SK-N-SH (cell line): ENCODE measurements around the gene MLLT10. TPM values are rescaled to one million over a fixed set of nuclear protein-coding genes. Genes with fewer than 3 reads are reported as not detected.

ENCODE experiments used
- CTCF ChIA-PET: fragments of 300-600, 350-600 bp; formaldehyde crosslinking; extraction: SDS; loops from one replicate; lab custom pipeline; 2021; lab: Yijun Ruan, JAX
- POLR2A ChIA-PET: fragments of 350-600 bp; sonication (Branson Sonifier 250); formaldehyde crosslinking; extraction: SDS; loops from one replicate; lab custom pipeline; 2020; ENCODE audit warnings: antibody characterized with exemption, inconsistent platforms; lab: Yijun Ruan, JAX
- DNase-seq: peaks from one replicate; pipeline ENCODE4 v3.0.0; 2012
- H2AFZ ChIP-seq: fragments of 200-600 bp; sonication (generic); 2 replicates; pipeline ENCODE4 v1.8.1; 2016; ENCODE audit warnings: antibody characterized with exemption, mild to moderate bottlenecking, low read depth
- H3F3A ChIP-seq: fragments of 200-600 bp; sonication (generic); replicated peaks from 2 replicates; pipeline ENCODE3; 2016; ENCODE audit warnings: antibody characterized with exemption, mild to moderate bottlenecking; ENCODE audit not compliant: insufficient read depth
- H3K27ac ChIP-seq, 2 experiments: fragments of 200-500 bp in 1 of 2; fragments of 200-600 bp in 1 of 2; sonication (Bioruptor generic) in 1 of 2; sonication (generic), shearing (Covaris generic) in 1 of 2; 2 replicates each; pipeline versions ENCODE4 v1.5.1 to v1.6.1; 2014 to 2016; ENCODE audit warnings: low read depth in 2 of 2, inconsistent platforms in 1 of 2, low read length in 1 of 2, mild to moderate bottlenecking in 1 of 2, mixed read lengths in 1 of 2
- H3K27me3 ChIP-seq: fragments of 200-600 bp; sonication (generic), shearing (Covaris generic); 2 replicates; pipeline ENCODE4 v1.6.1; 2016; ENCODE audit warnings: mixed run types; ENCODE audit not compliant: insufficient read depth
- H3K36me3 ChIP-seq, 2 experiments: fragments of 200-500 bp in 1 of 2; fragments of 200-600 bp in 1 of 2; sonication (Bioruptor generic) in 1 of 2; sonication (generic) in 1 of 2; replicated peaks in 1 of 2; 2 replicates each; pipeline versions ENCODE3 to v1.5.1; 2014 to 2016; ENCODE audit warnings: low read length in 1 of 2, mild to moderate bottlenecking in 1 of 2; ENCODE audit not compliant: insufficient read depth in 2 of 2, control insufficient read depth in 1 of 2
- H3K4me1 ChIP-seq, 2 experiments: fragments of 200-500 bp in 1 of 2; fragments of 200-600 bp in 1 of 2; sonication (Bioruptor generic) in 1 of 2; sonication (generic), shearing (Covaris generic) in 1 of 2; 2 replicates each; pipeline versions ENCODE4 v1.5.1 to v1.6.1; 2014 to 2016; ENCODE audit warnings: low read depth in 1 of 2, low read length in 1 of 2, mixed run types in 1 of 2; ENCODE audit not compliant: insufficient read depth in 2 of 2, control insufficient read depth in 1 of 2
- H3K4me2 ChIP-seq: fragments of 200-600 bp; sonication (generic), shearing (Covaris generic); 2 replicates; pipeline ENCODE4 v1.6.1; 2017; ENCODE audit warnings: mixed run types
- H3K4me3 ChIP-seq, 2 experiments: fragments of 200-500 bp in 1 of 2; fragments of 200-600 bp in 1 of 2; sonication (Bioruptor generic) in 1 of 2; sonication (generic), shearing (Covaris generic) in 1 of 2; 2 replicates each; pipeline versions ENCODE4 v1.5.1 to v1.8.1; 2014 to 2016; ENCODE audit warnings: low read depth in 2 of 2, inconsistent platforms in 1 of 2, low read length in 1 of 2, mild to moderate bottlenecking in 1 of 2, mixed read lengths in 1 of 2, moderate library complexity in 1 of 2
- H3K79me2 ChIP-seq: fragments of 200-600 bp; sonication (generic); 2 replicates; pipeline ENCODE4 v1.8.1; 2017; ENCODE audit warnings: mild to moderate bottlenecking; ENCODE audit not compliant: insufficient read depth
- H3K9ac ChIP-seq: fragments of 200-600 bp; sonication (generic); 2 replicates; pipeline ENCODE4 v1.6.1; 2017; ENCODE audit warnings: mixed run types
- H3K9me2 ChIP-seq: fragments of 200-600 bp; sonication (generic); 2 replicates; pipeline ENCODE4 v1.6.1; 2017; ENCODE audit warnings: mixed run types
- H3K9me3 ChIP-seq: fragments of 200-600 bp; sonication (generic); 2 replicates; pipeline ENCODE4 v1.6.1; 2017; ENCODE audit warnings: mixed run types, mild to moderate bottlenecking, moderate library complexity
- H4K20me1 ChIP-seq: fragments of 200-600 bp; sonication (generic); 2 replicates; pipeline ENCODE4 v1.6.1; 2017; ENCODE audit warnings: mild to moderate bottlenecking, mixed run types; ENCODE audit not compliant: insufficient read depth
- FOSL2 ChIP-seq: IDR thresholded peaks from 2 replicates; pipeline ENCODE4 v1.4.0; 2012; ENCODE audit warnings: low read depth, mild to moderate bottlenecking, moderate library complexity, borderline replicate concordance
- GATA2 ChIP-seq: sonication (generic); formaldehyde crosslinking; IDR thresholded peaks from 2 replicates; pipeline ENCODE4 v1.5.0; 2020; ENCODE audit warnings: mild to moderate bottlenecking, missing genetic modification reagents
- JUND ChIP-seq: IDR thresholded peaks from 2 replicates; pipeline ENCODE4 v1.4.0; 2012
- MEF2A ChIP-seq: IDR thresholded peaks from 2 replicates; pipeline ENCODE4 v1.4.0; 2012; ENCODE audit warnings: low read depth, borderline replicate concordance
- POLR2AphosphoS5 ChIP-seq: IDR thresholded peaks from 2 replicates; pipeline ENCODE4 v1.6.1; 2012; ENCODE audit warnings: low read depth, low read length
- SIN3A ChIP-seq: IDR thresholded peaks from 2 replicates; pipeline ENCODE4 v1.6.1; 2012; ENCODE audit warnings: low read depth, mild to moderate bottlenecking, low read length, moderate library complexity, borderline replicate concordance
- YY1 ChIP-seq: IDR thresholded peaks from 2 replicates; pipeline ENCODE4 v1.4.0; 2012; ENCODE audit warnings: low read depth, mild to moderate bottlenecking
- WGBS: methylation state at CpG from one replicate; pipeline ENCODE4 v1.1.6; 2017; ENCODE audit warnings: low lambda C conversion rate; 5-methylcytosine and 5-hydroxymethylcytosine counted together
- polyA plus RNA-seq, 3 experiments: library from polyadenylated mRNA; depleted of rRNA; stranded (reverse); fragments of >200 nt; gene quantifications; 2 replicates each; pipeline ENCODE4 v1.2.3, GENCODE V29; 2012
- TF ChIP-seq, protein P1 (sequence below): IDR thresholded peaks from 2 replicates; pipeline ENCODE4 v1.6.1; 2012; ENCODE audit warnings: mild to moderate bottlenecking, low read depth, low read length, moderate library complexity
- TF ChIP-seq, protein P2 (sequence below): fragments of 200-600 bp; sonication (generic); IDR thresholded peaks from 2 replicates; pipeline ENCODE4 v1.6.1; 2017; ENCODE audit warnings: antibody characterized with exemption, mild to moderate bottlenecking, moderate library complexity
- TF ChIP-seq, protein P3 (sequence below): IDR thresholded peaks from 2 replicates; pipeline ENCODE4; 2012
- TF ChIP-seq, protein P4 (sequence below): IDR thresholded peaks from 2 replicates; pipeline ENCODE4 v1.4.0; 2012; ENCODE audit warnings: low read depth, borderline replicate concordance

Gene MLLT10
- polyA plus RNA-seq, 1 of the 3 experiments (the other 2 are of a cell fraction), result 26.0 TPM

DNA sequence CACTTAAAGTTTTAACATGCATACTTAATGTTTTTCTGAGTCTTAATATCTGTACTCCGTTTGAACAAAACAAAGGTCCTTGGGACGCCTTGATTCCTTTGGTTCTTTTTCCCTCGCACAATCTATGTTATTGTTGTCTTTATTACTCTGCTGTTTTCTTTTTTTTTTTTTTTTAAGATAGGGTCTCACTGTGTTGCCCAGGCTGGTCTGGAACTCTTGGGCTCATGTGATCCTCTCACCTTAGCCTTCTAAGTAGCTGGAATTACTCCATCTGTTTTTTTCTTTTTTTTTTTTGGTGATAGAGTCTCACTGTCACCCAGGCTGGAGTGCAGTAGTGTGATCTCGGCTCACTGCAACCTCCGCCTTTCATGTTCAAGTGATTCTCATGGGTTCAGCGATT is 13.2 kb downstream of the MLLT10 start:
- Histone ChIP-seq H3F3A (peaks cover 18% of the 10 kb centered on the region), H2AFZ (no peak overlapping the region), H3K9me2 (no peaks in the 10 kb centered on the region), H3K79me2 (peaks cover 93% of the 10 kb centered on the region), H3K9me3 (no peaks in the 10 kb centered on the region), H3K36me3 (peaks cover 20 to 69% of the 10 kb centered on the region in 2 experiments), H4K20me1 (peaks cover 17% of the 10 kb centered on the region), H3K4me2 (no peak overlapping the region), H3K4me1 (no peaks in the 10 kb centered on the region), H3K27me3 (no peaks in the 10 kb centered on the region), H3K4me3 (no peak overlapping the region), H3K27ac (no peak overlapping the region), H3K9ac (no peak overlapping the region)
- ChIA-PET POLR2A (no interaction called here), CTCF (no interaction called here)
- DNase-seq, result no peak
- WGBS, result 93% methylated on average over 6 of the region's 6 CpGs
- TF ChIP-seq GATA2 (CRISPR knock-in tag), result no peak
- no peak for TF ChIP-seq YY1
- no peak for TF ChIP-seq FOSL2
- no peak for TF ChIP-seq JUND
- TF ChIP-seq, protein P1, sequence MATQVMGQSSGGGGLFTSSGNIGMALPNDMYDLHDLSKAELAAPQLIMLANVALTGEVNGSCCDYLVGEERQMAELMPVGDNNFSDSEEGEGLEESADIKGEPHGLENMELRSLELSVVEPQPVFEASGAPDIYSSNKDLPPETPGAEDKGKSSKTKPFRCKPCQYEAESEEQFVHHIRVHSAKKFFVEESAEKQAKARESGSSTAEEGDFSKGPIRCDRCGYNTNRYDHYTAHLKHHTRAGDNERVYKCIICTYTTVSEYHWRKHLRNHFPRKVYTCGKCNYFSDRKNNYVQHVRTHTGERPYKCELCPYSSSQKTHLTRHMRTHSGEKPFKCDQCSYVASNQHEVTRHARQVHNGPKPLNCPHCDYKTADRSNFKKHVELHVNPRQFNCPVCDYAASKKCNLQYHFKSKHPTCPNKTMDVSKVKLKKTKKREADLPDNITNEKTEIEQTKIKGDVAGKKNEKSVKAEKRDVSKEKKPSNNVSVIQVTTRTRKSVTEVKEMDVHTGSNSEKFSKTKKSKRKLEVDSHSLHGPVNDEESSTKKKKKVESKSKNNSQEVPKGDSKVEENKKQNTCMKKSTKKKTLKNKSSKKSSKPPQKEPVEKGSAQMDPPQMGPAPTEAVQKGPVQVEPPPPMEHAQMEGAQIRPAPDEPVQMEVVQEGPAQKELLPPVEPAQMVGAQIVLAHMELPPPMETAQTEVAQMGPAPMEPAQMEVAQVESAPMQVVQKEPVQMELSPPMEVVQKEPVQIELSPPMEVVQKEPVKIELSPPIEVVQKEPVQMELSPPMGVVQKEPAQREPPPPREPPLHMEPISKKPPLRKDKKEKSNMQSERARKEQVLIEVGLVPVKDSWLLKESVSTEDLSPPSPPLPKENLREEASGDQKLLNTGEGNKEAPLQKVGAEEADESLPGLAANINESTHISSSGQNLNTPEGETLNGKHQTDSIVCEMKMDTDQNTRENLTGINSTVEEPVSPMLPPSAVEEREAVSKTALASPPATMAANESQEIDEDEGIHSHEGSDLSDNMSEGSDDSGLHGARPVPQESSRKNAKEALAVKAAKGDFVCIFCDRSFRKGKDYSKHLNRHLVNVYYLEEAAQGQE, result no peak
- no peak for TF ChIP-seq POLR2AphosphoS5
- TF ChIP-seq, protein P2, sequence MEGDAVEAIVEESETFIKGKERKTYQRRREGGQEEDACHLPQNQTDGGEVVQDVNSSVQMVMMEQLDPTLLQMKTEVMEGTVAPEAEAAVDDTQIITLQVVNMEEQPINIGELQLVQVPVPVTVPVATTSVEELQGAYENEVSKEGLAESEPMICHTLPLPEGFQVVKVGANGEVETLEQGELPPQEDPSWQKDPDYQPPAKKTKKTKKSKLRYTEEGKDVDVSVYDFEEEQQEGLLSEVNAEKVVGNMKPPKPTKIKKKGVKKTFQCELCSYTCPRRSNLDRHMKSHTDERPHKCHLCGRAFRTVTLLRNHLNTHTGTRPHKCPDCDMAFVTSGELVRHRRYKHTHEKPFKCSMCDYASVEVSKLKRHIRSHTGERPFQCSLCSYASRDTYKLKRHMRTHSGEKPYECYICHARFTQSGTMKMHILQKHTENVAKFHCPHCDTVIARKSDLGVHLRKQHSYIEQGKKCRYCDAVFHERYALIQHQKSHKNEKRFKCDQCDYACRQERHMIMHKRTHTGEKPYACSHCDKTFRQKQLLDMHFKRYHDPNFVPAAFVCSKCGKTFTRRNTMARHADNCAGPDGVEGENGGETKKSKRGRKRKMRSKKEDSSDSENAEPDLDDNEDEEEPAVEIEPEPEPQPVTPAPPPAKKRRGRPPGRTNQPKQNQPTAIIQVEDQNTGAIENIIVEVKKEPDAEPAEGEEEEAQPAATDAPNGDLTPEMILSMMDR, result no peak
- TF ChIP-seq, protein P3, sequence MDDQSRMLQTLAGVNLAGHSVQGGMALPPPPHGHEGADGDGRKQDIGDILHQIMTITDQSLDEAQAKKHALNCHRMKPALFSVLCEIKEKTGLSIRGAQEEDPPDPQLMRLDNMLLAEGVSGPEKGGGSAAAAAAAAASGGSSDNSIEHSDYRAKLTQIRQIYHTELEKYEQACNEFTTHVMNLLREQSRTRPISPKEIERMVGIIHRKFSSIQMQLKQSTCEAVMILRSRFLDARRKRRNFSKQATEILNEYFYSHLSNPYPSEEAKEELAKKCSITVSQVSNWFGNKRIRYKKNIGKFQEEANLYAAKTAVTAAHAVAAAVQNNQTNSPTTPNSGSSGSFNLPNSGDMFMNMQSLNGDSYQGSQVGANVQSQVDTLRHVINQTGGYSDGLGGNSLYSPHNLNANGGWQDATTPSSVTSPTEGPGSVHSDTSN, result no peak
- TF ChIP-seq SIN3A, result no peak
- TF ChIP-seq MEF2A, result no peak
- TF ChIP-seq, protein P4, sequence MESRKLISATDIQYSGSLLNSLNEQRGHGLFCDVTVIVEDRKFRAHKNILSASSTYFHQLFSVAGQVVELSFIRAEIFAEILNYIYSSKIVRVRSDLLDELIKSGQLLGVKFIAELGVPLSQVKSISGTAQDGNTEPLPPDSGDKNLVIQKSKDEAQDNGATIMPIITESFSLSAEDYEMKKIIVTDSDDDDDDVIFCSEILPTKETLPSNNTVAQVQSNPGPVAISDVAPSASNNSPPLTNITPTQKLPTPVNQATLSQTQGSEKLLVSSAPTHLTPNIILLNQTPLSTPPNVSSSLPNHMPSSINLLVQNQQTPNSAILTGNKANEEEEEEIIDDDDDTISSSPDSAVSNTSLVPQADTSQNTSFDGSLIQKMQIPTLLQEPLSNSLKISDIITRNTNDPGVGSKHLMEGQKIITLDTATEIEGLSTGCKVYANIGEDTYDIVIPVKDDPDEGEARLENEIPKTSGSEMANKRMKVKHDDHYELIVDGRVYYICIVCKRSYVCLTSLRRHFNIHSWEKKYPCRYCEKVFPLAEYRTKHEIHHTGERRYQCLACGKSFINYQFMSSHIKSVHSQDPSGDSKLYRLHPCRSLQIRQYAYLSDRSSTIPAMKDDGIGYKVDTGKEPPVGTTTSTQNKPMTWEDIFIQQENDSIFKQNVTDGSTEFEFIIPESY, result no peak
